GM12878 (cell line): ENCODE data around the gene GDF11. TPM values are rescaled to one million over a fixed set of nuclear protein-coding genes. Genes with fewer than 3 reads are reported as not detected.

Source experiments
- CTCF ChIP-seq, 3 experiments: IDR thresholded peaks in 2 of 3; conservative IDR thresholded peaks in 1 of 3; 2 replicates each; pipeline ENCODE4 v1.5.1; 2011; ENCODE audit warnings: low read depth in 3 of 3, low read length in 3 of 3, mild to moderate bottlenecking in 3 of 3, control low read depth in 2 of 3, moderate library complexity in 2 of 3, inconsistent platforms in 1 of 3, mixed read lengths in 1 of 3; ENCODE audit not compliant: control insufficient read depth in 2 of 3, insufficient read depth in 1 of 3; ENCODE audit errors: extremely low read depth in 1 of 3
- EZH2 ChIP-seq: IDR thresholded peaks from 2 replicates; pipeline ENCODE4 v1.6.1; 2012; ENCODE audit warnings: low read depth, mild to moderate bottlenecking, control low read depth, inconsistent platforms, low read length, borderline replicate concordance; ENCODE audit not compliant: control insufficient read depth
- JUND ChIP-seq: IDR thresholded peaks from 2 replicates; pipeline ENCODE4 v1.6.1; 2012; ENCODE audit warnings: low read depth, mild to moderate bottlenecking, low read length, improper control_type of control experiment, moderate library complexity
- REST ChIP-seq: IDR thresholded peaks from 2 replicates; pipeline ENCODE4 v1.6.1; 2012; ENCODE audit warnings: mild to moderate bottlenecking, low read depth, low read length
- ZBTB11 ChIP-seq: fragments of 450-650 bp; formaldehyde crosslinking; IDR thresholded peaks from 2 replicates; pipeline ENCODE4 v1.5.0; 2022; ENCODE audit warnings: mild to moderate bottlenecking, missing genetic modification characterization
- ZNF217 ChIP-seq: fragments of 450-650 bp; IDR thresholded peaks from 2 replicates; pipeline ENCODE4 v1.6.1; 2017; ENCODE audit warnings: antibody characterized with exemption, mild to moderate bottlenecking
- polyA plus RNA-seq, 11 experiments: library from polyadenylated mRNA; depleted of rRNA in 4 of 11; unstranded in 6 of 11; stranded (reverse) in 5 of 11; fragments of >200 nt; fragmentation: Nextera tagmentation in 4 of 11; fragmentation: Illumina TruSeq in 1 of 11; extraction: Ambion mirVana in 4 of 11; extraction: Trizol in 1 of 11; gene quantifications; 1 replicate in 1 of 11; 2 replicates in 10 of 11; pipeline versions ENCODE4 v1.2.1 to v1.2.3, GENCODE V29; 2011 to 2016; ENCODE audit warnings: inconsistent platforms in 2 of 11, missing spikeins in 2 of 11, low read depth in 1 of 11
- total RNA-seq, 4 experiments: library from RNA; depleted of rRNA in 3 of 4; stranded (reverse); fragments of >200 nt in 3 of 4; fragmentation: Illumina TruSeq in 1 of 4; extraction: Trizol in 1 of 4; gene quantifications; 2 replicates each; pipeline versions ENCODE4 v1.2.1 to v1.2.3, GENCODE V29; 2013 to 2021

Gene GDF11
- total and polyA plus RNA-seq, 10 of the 15 experiments (the other 5 are each of a cell fraction or from before 2014, with no cell fraction given): 0.83 to 15.4 (median 4.3) TPM

GRCh38 chr12:55733021-55733555 lies 9.8 kb upstream of the GDF11 start (continued):
- TF ChIP-seq ZBTB11 (CRISPR knock-in tag): no peak
- no peak for TF ChIP-seq EZH2
- no peak for TF ChIP-seq CTCF (IDR thresholded peaks at IDR 0.05 in 2 of 3, conservative IDR thresholded peaks at IDR 0.05 in 1 of 3; ENCODE audit: control insufficient read depth in 2 of 3, extremely low read depth in 1 of 3, insufficient read depth in 1 of 3, low read depth in 3 of 3, low read length in 3 of 3)
- no peak for TF ChIP-seq JUND
- TF ChIP-seq ZNF217: no peak
- TF ChIP-seq REST: no peak
- TF ChIP-seq, all 136 proteins: peak for 0
